Upper lobe of left lung (tissue), 4 donors: Measurements from ENCODE around the gene DFFB.

Experiments used
- CTCF ChIP-seq, 6 experiments: fragments of 450-650 bp in 4 of 6; fragments of 200-600 bp in 2 of 6; sonication (generic) in 2 of 6; IDR thresholded peaks; one replicate each; pipeline ENCODE4 v1.5.1; 2016 to 2019; ENCODE audit warnings: antibody characterized with exemption in 6 of 6
- POLR2AphosphoS5 ChIP-seq, 2 donors: sonication (generic); formaldehyde crosslinking; IDR thresholded peaks; one replicate each; pipeline ENCODE4 v1.5.1; 2017; ENCODE audit warnings: antibody characterized with exemption in 2 of 2

- TF ChIP-seq CTCF (IDR thresholded peaks at IDR 0.05) (no peak), POLR2AphosphoS5 (IDR thresholded peaks at IDR 0.05) (no peak)
Observed at GRCh38 chr1:3912809-3913685, 55.8 kb downstream of the DFFB start.
